HuH-7.5 (cell line): ENCODE results near the gene FCHSD2.
A peak's percentile ranks its signal among the peaks of the same experiment; 100 is the strongest.
"Not testable (repeated sequence)": the region's sequence is repeated elsewhere in the genome, so short reads cannot be mapped to it uniquely, and the experiment has no call there.

Source experiments
- DNase-seq: peaks from one replicate; pipeline ENCODE4 v3.0.0; 2011; ENCODE audit warnings: low spot score

FCHSD2 gene

DNA sequence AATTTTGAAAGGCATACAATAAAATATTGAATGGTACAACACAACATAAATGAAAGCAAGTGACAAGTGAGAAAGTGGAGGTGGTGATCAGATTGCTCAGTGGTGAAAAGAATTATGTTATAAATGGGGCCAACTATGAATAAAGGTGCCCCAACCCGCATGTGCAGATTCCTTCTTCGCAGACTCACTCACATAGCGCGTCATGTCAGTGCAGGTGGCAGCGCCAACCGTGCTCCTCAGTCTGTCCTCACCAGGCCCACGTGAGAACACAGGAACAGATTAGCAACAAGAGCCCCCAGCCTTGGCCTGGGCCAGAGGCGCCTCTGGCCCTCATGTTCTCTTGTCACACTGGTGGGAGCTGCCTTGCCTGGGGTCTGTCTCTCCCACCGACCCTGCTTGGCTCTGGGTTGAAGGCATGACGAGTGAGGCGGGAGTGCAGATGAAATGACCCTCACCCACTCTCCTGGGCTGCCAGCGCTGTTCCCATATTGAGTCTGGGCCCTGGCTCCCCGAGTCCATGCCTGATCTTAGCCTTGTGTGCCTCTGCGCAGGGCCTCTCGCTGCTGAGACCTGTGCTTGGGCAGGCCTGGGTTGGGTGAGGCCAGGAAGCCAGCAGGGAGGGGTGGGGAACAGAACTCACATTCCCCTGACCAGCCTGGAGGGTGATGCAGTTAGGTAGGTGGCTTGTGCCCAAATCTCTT, 321.5 kb downstream of the FCHSD2 start:
- no peak for DNase-seq

DNA sequence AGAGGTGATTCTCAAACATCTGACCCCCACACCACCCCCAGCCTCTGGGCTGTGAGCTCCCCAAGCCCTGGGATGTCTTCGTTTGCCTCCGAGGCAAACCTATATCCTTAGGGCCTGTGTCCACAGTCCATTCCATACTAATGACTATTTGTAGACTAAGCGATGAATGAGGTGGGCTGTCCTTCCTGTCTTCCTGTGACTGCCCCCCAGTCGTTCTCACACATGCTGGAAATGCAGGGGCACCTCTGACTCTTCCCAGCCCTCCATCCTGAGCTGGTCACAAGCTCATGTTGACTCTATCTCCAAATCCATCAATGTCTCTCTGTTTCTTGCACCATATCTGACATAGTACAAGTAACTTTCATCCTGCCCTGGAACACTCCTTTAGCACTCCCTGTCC, 323.1 kb downstream of the FCHSD2 start:
- DNase-seq: no peak

DNA sequence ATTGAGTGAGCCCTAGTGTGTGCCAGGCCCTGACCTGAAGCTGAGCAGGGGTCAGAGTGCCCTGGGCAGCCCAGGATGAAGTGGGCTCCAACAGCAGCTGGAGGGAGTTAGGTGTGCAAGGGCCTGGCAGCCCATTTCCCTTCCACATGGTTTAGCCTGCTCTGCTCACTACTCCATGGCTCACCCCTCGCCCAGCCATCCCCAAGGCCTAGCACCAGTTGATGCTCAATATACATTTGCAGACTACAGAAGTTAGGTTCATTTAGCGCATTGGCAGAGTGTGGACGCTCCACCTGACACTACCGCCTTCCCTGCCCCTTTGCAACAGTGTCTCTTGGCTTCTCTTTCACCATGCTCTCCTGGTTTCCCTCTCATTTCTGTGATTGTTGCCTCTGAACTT, 324.2 kb downstream of the FCHSD2 start:
- no peak for DNase-seq

DNA sequence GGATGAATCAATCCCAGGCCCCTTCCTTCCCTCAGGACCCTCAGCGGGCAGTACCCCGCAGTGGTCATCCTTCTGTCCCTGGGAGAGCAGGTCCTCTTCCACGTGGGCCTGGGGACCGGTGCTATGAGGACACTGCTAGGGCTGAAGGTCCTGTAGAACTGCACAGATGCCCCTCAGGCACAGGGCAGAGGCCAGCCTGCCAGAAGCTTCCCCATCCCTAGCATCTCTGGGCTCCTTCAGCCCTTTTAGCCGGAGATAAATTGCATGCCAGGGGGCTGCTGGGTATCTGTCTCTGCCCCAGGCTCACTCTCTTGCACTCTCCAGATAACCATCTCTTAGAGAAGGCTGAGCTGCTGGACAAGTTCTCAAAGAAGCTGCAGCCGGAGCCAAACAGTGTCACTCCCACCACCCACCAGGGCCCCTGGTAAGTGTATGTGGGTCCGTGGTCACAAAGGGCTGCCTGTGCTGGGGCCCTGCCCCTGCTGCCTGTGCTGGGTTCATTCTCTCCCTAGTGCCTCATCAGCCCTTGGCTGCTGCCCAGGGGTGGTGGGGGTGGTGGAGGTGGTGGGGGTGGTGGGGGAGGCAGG, 325.6 kb downstream of the FCHSD2 start:
- no peak for DNase-seq

DNA sequence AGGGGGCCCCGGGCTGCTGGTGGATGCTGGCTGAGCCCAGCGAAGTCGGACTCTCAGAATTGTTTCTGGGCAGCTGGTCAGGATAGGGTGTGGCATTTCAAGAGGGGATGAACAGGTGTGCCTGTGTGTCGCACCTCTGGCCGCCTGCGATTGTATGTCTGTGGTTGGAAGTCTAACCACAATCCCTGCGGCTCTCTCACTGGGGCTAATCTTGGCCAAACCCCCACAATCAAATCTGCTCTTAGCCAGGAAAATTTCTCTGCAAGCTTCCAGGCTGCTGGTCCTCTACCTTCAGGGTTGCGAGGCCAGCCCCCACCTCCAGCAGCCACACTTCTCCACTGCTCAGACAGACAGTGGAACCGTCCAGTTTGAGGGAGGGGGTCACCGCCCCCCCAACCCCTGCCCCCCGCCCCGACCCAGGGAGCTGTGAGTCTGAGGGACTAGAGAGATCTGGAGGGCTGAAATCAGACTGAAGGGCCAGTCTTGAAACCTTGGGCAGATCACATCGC, 327.0 kb downstream of the FCHSD2 start:
- DNase-seq: no peak

DNA sequence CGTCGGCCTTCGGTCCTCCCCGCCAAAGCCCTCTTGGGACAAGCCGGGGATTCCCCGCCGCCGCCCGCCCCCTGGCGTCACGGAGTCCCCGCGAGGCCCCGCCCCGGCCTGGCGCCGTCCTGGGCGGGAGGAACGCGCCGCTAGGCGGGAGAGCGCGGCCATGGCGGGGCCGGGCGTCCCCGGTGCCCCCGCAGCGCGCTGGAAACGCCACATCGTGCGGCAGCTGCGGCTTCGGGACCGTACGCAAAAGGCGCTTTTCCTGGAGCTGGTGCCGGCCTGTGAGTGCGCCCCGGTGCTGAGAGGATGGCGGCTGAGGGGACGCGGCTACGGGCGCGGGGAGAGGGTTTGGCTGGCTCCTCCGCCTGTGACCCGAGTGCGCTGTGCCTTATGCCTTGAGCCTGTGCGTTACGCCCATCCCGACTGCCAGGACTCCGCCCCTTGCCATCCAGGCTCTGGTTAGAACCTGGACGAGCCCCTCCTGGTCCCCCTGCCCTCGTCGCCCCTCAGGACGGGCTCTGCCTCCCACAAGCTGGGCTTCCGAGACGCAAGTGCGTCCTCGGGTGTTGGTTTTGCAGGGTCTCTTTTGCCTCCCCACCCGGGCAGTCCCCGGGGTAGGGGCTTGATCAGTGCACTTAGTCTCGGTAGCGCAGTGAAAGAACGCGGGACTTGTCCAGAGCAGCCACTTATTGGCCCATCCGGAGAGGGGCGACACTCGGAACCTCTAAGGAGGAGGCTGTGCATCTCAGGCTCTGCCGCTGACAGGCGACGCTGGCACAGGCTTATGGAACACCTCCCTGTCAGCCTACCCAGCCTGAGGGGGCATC, 327.6 kb downstream of the FCHSD2 start, which contains the start of gene ATG16L2:
TSS of gene ATG16L2 (plus strand) at position 126 of the 824 bp plus-strand sequence. CDS start at position 161, 35 bp downstream.
- DNase-seq: peak; percentile 92

DNA sequence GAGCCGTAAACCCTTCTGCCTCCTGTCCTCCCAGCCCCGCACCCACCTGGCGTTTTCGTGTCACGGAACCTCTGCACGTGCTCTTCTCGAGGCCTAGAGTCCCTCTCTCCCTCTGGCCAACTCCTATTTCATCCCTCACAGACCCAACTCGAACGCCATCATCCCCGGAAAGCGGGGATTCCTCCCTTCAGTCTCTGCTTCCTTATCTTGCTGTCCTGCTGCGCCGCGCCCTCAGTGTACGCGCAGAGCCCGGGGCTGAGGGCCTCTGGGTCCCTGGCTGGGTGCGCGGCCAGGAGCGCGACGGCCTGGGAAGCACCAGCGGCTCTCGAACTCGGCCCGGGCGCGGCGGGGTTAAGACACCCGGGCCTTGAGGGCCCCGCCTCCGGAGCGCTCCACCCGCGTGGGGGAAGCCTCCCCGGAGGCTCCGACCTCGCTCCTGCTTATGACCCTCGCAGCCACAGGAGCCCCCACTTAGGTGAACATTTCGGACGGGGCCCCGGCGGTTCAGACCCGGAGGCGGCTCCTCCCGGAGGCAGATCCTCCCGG, 328.3 kb downstream of the FCHSD2 start:
- DNase-seq: peak; percentile 80

DNA sequence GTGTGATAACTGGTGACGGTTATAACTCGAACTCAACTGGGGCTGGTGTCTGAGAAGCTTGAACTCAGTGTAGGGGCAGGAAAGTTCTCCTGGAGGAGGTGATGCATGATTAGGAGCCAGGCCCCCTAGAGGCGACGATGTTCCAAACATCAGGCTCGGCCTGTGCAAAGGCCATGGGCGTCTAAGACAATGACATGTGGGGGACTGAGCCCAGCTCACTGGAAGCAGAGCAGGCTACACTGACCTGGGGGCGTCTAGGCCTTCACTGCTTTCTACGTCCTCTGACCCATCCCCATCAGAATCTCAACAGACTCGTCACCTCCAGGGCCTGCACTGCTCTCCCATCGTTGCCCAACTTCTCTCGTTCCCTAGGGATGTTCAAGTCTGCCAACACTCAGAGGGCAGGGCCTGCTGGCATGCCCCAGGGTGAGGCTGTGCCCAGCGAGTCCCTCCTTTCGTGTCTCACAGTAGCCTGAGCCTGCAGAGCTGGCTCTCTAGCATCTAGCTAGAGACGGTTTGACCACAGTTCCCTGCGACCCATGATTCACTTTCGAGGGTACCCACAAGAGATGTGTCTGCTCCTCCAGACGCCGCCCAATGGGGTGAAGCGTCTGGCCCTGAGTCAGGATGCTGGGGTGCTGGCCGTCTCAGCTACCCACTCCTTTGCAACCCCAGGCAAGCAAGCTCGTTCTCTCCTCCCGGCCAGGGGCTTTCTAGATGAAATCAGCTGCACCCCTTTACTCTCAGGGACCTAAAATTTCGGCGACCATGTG, 329.0 kb downstream of the FCHSD2 start:
- peak; percentile 67 for DNase-seq

DNA sequence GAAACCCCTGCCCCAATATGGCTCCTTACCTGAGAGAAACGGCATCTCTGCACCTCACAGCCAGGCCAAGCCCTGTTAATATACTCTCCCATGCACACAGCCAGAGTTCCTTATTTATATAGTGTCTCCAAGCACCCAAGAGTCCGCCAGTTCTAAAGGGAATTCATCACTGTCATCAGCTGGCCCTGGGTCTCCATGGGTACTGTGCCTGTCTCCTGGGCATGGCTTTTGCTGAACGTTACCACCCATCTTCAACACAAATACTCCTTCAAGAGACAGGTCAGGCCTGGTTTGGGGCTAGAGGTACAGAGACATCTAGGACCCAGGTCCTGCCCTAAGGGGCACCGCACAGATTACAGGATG, 329.5 kb downstream of the FCHSD2 start:
- no peak for DNase-seq

DNA sequence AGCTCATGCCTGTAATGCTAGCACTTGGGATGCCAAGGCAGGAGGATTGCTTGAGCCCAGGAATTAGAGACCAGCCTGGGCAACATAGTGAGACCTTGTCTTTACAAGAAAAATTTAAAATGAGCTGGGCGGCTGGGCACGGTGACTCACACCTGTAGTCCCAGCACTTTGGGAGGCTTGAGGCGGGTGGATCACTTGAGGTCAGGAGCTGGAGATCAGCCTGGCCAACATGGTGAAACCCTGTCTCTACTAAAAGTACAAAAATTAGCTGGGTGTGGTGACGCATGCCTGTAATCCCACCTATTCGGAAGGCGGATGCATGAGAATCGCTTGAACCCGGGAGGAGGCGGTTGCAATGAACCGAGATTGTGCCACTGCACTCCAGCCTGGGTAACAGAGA, 330.4 kb downstream of the FCHSD2 start:
- not testable (repeated sequence) for DNase-seq

DNA sequence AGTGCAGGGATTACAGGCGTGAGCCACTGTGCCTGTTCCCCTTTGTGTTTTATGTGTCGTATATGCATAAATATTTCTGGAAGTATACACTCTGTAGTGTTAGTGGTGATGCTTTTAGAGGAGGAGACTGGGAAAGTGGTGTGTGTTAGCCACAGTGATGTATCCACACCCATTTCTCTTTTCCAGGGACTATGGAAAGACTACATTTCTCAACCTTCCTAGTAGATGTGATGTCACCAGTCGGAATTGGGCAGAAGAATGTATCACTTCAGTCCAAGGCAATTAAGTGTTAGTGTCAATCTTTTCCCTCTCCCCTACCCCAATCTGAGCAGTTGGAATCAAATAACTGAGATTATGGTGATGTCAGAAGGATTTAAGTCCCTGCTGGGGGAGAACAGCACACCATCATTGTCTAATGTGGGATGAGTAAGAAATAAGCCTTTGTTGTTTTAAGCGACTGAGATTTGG, 333.8 kb downstream of the FCHSD2 start:
- DNase-seq: no peak

DNA sequence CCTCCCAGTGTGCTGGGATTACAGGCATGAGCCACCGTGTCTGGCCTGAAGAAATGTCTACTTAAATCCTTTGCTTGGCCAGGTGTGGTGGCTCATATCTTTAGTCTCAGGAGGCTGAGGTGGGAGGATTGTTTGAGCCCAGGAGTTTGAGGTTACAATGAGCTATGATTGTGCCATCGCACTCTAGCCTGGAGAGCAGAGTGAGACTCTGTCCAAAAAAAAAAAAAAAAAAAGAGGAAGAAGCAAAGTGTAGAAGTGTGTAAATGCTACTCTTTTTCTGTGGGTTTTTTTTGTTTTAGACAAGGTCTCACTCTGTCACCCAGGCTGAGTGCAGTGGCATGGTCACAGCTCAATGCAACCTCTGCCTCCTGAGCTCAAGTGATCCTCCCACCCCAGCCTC, 334.3 kb downstream of the FCHSD2 start:
- no peak for DNase-seq

DNA sequence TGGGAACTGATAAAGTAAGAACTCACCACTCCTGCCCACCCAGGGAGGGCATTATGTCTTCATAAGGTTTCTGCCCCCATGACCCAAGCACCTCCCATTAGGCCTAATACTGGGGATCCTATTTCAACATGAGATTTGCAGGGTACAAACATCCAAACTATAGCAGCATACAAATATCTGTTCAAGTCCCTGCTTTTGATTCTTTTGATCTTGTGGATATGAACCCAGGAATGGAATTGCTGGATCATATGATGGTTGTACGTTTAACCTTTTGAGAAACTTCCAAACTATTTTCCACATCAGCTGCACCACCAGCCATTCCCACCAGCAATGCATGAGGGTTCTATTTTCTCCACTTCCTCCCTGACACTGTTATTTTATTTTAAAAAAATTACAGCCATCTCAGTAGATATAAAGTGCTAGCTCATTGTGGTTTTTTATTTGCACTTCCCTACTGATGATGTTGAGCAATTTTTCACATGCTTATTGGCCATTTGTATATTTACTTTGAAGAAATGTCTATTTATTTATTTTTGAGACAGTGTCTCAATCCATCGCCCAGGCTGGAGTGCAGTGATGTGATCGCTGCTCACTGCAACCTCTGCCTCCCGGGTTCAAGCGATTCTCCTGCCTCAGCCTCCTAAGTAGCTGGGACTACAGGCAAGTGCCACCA, 335.0 kb downstream of the FCHSD2 start:
- DNase-seq: no peak

DNA sequence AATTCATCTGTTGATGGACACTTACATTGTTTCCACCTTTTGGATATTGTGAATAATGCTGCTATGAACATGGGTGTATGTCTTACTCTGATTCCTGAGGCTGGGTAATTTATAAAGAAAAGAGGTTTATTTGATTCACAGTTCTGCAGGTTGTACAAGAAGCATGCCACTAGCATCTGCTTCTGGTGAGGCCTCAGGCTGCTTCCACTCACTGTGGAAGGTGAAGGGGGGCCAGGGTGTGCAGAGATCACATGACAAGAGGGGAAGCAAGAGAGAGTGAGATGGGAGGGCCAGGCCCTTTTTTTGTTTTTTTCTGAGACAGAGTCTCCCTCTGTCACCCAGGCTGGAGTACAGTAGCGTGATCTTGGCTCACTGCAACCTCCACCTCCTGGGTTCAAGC, 335.7 kb downstream of the FCHSD2 start:
- DNase-seq: not testable (repeated sequence)

DNA sequence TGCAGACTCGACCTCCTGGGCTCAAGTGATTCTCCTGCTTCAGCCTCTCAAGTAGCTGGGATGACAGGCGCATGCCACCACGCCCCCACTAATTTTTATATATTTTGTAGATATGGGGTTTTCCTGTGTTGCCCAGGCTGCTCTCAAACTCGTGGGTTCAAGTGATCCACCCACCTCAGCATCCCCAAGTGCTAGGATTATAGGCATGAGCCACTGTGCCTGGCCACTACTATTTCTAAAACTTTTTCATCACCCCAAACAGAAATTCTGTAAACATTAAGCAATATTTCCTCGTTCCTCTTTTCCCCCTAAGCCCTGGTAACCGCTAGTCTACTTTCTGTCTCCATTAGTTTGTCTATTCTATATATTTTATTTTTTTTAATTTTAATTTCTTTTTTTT, 336.9 kb downstream of the FCHSD2 start:
- DNase-seq: no peak

DNA sequence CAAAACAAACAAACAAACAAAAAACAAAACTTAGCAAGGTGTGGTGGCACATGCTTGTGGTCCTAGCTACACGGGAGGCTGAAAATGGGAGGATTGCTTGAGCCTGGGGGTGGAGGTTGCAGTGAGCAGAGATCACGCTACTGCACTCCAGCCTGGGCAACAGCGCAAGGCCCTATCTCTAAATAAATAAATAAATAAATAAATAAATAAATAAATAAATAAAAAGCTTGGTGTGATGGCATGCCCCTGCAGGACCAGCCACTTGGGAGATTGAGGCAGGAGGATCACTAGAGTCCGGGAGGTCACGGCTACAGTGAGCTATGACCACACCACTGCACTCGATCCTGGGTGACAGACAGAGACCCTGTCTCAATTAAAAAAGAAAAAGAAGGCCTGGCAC, 339.3 kb downstream of the FCHSD2 start:
- DNase-seq: no peak

DNA sequence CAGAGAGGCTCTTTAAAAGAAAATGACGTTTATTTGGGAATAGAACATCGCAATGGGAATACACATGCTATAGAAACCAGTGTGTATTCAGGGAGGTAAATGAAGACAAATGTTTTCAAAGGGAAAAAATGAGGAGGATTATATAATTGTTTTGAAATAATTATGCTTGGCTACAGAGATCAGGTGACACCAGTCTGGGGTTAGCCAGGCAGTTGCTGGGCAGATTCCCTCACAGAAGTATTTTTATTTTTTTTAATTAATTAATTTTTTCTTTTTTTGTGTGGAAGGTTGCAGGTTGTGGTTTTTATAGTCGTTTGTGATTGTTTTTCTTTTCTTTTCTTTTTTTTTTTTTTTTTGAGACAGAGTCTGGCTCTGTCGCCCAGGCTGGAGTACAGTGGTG, 342.7 kb downstream of the FCHSD2 start:
- DNase-seq: no peak

DNA sequence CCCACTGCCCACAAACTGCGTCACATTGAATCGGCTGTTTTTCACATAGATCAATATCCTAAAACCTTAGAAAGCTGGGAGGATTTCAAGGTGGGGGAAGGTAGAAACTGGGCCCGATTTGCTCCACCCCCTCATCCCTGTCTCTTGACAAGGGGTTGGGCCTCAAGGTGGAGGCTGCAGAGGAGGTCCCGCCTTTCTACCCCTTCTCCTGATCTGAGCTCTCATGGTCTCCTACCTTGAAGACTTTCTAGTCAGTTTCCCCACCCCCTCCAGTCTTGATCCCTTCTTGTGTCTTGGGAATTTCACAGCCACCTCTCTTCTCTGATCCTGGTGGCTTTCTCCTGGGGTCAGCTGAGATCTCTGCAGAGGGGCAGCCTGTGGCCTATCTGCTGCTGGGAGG, 343.8 kb downstream of the FCHSD2 start:
- no peak for DNase-seq

DNA sequence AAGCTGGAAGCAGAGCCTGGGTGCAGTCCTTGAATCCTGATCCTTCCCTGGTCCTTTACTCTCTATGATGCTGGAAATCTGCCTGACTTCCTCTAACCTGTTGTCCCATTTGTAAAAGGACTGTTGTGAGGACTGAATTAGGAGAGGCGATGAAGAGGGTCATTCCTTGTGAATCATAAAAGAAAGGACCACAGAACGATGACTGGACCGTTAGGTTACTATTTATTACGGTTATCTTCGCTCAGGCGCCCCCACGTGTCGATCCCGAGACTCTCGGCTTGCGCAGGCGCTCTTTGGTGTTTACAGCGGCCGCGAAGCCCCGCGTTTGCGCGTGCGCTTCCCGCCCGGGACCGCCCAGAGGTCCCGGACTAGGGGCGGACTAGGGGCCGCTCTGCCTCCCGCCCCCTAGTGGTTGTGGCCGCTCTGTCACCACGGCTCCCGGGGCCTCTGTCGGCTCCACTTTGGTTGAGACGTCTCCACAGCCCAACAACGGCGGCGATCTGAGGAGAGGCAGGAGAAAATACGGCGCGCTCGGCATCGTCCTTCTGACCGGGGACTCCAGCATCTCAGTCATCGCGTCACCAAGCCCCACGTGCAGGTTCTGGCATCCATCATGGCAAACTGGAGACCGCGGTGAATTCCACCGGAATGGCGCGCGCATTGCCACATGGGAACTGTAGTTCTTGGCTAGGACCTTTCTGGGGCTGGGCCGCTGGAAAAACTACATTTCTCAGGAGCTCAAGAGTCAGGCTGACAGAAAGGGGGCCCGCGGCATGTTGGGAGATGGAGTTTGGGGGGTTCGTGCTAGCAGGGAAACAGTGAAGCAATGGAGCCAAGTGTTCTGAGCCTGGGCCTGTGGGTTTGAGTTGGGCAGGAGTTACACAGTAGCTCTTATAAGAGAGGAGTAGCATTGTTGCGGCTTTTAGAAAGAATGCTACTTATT, 348.4 kb downstream of the FCHSD2 start, which contains the start of gene STARD10:
TSS of gene STARD10 (minus strand) at position 623 of the 943 bp plus-strand sequence. CDS start 12,866 bp downstream, outside the sequence.
- peak; percentile 92 for DNase-seq

DNA sequence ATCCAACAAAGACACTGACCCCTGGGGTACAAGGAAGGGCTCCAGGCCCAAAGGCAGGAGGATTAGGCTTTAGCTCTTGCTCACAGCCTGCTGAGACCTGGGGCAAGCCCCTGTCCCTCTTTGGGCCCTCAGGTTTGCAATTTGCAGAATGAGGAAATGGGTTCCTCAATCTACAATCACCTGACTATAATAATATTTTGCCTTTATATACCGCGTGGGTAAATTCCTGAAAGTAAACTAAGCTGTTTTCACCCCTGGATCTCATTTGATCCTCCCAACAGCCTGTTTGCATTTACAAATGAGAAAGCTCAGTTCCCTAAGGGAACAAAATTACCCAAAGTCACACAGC, 349.1 kb downstream of the FCHSD2 start:
- DNase-seq: no peak
